Suprapubic skin (tissue), 4 donors: ENCODE results near the gene TTC22. TPM values are rescaled to one million over a fixed set of nuclear protein-coding genes. Genes with fewer than 3 reads are reported as not detected.

Source experiments
- DNase-seq, 2 donors: peaks; one replicate each; pipeline ENCODE4 v3.0.0-alpha.2; 2019; ENCODE audit warnings: low spot score in 2 of 2
- H3K27ac ChIP-seq: fragments of 200-600 bp; sonication (generic); one replicate; pipeline ENCODE4 v1.5.1; 2019
- H3K27me3 ChIP-seq: fragments of 200-600 bp; sonication (generic); one replicate; pipeline ENCODE4 v1.5.1; 2019
- H3K36me3 ChIP-seq: fragments of 200-600 bp; sonication (generic); one replicate; pipeline ENCODE4 v1.5.1; 2019
- H3K4me1 ChIP-seq: fragments of 200-600 bp; sonication (generic); one replicate; pipeline ENCODE4 v1.5.1; 2019
- H3K4me3 ChIP-seq: fragments of 200-600 bp; sonication (generic); one replicate; pipeline ENCODE4 v1.5.1; 2019; ENCODE audit warnings: mild to moderate bottlenecking
- H3K9me3 ChIP-seq: fragments of 200-600 bp; sonication (generic); one replicate; pipeline ENCODE4 v1.5.1; 2019
- EP300 ChIP-seq: sonication (generic); formaldehyde crosslinking; IDR thresholded peaks from one replicate; pipeline ENCODE4 v1.6.1; 2017; ENCODE audit warnings: antibody characterized with exemption
- POLR2A ChIP-seq, 2 donors: fragments of 450-650 bp; IDR thresholded peaks; one replicate each; pipeline ENCODE4 v1.6.1; 2017; ENCODE audit warnings: antibody characterized with exemption in 2 of 2, mild to moderate bottlenecking in 2 of 2, moderate library complexity in 2 of 2
- POLR2AphosphoS5 ChIP-seq, 3 donors: sonication (generic); formaldehyde crosslinking; IDR thresholded peaks; one replicate each; pipeline ENCODE4 v1.6.1; 2017; ENCODE audit warnings: antibody characterized with exemption in 3 of 3
- WGBS: methylation state at CpG from one replicate; pipeline ENCODE4 v1.1.5; 2018; 5-methylcytosine and 5-hydroxymethylcytosine counted together
- total RNA-seq, 4 donors: library from RNA; depleted of rRNA; stranded (reverse); fragments of >200 nt; gene quantifications; one replicate each; pipeline ENCODE4 v1.1.0, GENCODE V29; 2016
- TF ChIP-seq, protein P1 (sequence below), 2 donors: fragments of 200-600 bp in 1 of 2; fragments of 450-650 bp in 1 of 2; sonication (generic) in 1 of 2; IDR thresholded peaks; one replicate each; pipeline ENCODE4 v1.5.1; 2016 to 2019; ENCODE audit warnings: antibody characterized with exemption in 2 of 2, mild to moderate bottlenecking in 1 of 2, moderate library complexity in 1 of 2

The TTC22 gene
- total RNA-seq, 4 donors from 2014 or later = 37.4 to 64.0 (median 58.0) TPM

DNA sequence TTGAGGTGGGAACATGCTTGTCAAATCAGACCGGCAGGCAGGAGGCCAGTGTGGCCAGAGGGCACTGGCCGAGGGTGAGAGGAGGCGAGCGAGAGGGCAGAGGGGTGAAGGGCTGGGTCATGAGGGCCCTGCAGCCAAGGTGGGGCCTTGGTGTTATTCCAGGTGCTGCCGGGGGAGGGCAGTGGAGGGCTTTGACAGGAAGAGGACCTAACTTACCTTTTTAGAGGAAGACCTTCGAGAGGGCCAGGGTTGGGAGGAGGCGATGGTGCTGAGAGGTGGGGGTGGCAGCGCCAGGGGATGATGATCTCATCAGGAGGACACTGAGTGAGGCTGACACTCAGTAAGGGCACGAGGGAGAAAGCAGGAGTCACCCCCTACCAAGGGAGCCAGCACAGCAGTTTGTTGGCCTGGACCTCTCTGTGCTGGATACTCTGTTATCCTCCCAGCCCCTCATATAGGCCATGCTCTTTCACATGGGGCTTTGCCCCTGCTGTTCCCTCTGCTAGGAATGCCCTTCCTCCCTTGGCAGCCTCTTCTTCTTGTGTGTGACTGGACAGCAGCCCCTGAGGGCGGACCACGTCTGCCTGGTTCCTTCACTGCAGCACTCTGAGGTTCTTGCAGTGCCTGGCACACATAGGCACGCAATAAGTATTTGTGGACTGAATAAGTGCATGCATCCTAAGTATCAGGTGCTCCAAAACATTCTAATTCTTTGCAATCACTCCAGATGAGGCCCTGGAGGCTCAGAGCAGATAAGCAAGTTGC lies 7.5 kb upstream of the TTC22 start:
- Histone ChIP-seq H3K9me3 (no peaks in the 10 kb centered on the region), H3K36me3 (no peaks in the 10 kb centered on the region), H3K27me3 (no peaks in the 10 kb centered on the region), H3K4me3 (no peak overlapping the region), H3K4me1 (peaks cover 9% of the 10 kb centered on the region), H3K27ac (no peak overlapping the region)
- no peak for TF ChIP-seq EP300
- TF ChIP-seq POLR2AphosphoS5 (IDR thresholded peaks at IDR 0.05) = no peak
- no peak for TF ChIP-seq POLR2A (IDR thresholded peaks at IDR 0.05)
- TF ChIP-seq, protein P1, sequence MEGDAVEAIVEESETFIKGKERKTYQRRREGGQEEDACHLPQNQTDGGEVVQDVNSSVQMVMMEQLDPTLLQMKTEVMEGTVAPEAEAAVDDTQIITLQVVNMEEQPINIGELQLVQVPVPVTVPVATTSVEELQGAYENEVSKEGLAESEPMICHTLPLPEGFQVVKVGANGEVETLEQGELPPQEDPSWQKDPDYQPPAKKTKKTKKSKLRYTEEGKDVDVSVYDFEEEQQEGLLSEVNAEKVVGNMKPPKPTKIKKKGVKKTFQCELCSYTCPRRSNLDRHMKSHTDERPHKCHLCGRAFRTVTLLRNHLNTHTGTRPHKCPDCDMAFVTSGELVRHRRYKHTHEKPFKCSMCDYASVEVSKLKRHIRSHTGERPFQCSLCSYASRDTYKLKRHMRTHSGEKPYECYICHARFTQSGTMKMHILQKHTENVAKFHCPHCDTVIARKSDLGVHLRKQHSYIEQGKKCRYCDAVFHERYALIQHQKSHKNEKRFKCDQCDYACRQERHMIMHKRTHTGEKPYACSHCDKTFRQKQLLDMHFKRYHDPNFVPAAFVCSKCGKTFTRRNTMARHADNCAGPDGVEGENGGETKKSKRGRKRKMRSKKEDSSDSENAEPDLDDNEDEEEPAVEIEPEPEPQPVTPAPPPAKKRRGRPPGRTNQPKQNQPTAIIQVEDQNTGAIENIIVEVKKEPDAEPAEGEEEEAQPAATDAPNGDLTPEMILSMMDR (IDR thresholded peaks at IDR 0.05) = peak in 1 of 2 donors; percentile 24
- 87% methylated on average over 8 of the region's 12 CpGs for WGBS
- peak; percentile 50 to 71 for DNase-seq

DNA sequence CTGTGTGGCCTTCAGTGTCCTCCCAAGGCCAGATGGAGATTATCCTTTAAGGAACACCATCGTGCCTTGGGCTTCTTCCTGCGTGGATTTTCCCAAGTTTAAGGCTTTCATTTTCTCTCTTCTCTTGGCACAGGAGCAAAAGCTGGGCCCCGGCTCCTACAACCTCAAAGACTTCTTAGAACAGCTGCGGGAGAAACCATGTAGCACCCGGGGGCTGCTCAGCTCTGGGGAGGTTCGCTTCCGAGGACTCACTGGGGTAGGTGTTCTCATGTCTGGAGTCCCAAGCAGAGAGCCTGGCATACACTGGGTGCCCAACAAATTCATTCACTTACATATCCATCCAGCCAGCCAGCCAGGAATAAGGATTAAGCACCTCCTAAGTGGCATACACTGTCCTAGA lies 6.6 kb upstream of the TTC22 start:
- 83% methylated on average over 7 of the region's 7 CpGs for WGBS
- no peak overlapping the region for H3K4me3 ChIP-seq

DNA sequence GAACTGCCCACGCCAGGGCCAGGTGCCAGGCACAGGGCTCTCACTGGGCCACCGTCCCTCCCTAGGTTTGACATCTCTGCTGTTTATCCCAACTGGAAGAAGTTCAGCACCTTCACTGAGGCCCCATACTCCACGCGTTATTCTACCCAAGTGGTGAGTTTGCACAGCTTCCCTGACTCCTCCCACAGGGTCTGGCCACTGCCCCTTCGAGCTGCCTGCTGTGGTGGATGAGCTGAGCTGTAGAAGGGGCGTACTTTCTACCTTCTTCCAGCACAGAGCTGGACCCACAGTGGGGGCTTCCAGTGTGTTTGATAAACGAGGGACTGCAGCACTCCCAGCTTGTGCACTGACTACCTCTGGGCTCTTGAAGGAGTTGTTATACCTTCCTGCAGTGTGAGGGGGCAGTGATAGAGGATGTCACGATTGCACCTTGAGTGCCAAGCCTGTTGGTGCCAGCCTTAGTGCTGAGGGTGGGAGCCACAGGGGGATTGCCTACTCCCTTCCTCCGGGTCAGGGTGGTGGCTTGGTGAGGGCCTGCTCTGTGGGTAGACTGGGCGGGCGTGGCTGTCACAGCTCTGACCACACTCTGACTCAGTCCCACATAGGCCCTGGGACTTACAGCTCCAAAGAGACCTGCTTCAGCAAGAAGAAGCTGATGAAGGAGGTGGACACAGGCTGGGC lies 5.9 kb upstream of the TTC22 start:
- H3K9me3 ChIP-seq = no peaks in the 10 kb centered on the region
- H3K27ac ChIP-seq = no peak overlapping the region
- peaks cover 3% of the 10 kb centered on the region for H3K27me3 ChIP-seq
- TF ChIP-seq, protein P1 (IDR thresholded peaks at IDR 0.05) = no peak
- no peak for TF ChIP-seq POLR2A (IDR thresholded peaks at IDR 0.05)
- no peak for TF ChIP-seq POLR2AphosphoS5 (IDR thresholded peaks at IDR 0.05)
- no peak for TF ChIP-seq EP300
- DNase-seq = peak; percentile 47 to 49
- 66% methylated on average over 5 of the region's 11 CpGs for WGBS
- peaks cover 9% of the 10 kb centered on the region for H3K4me1 ChIP-seq
- no peaks in the 10 kb centered on the region for H3K36me3 ChIP-seq
- no peak overlapping the region for H3K4me3 ChIP-seq

More for the DNA sequence above, 6.6 kb upstream of the TTC22 start:
- Histone ChIP-seq H3K4me1 (peaks cover 9% of the 10 kb centered on the region), H3K27ac (no peak overlapping the region), H3K9me3 (no peaks in the 10 kb centered on the region), H3K36me3 (no peaks in the 10 kb centered on the region), H3K27me3 (no peaks in the 10 kb centered on the region)
- TF ChIP-seq POLR2A (IDR thresholded peaks at IDR 0.05) (no peak), EP300 (no peak), POLR2AphosphoS5 (IDR thresholded peaks at IDR 0.05) (no peak)
- TF ChIP-seq, protein P1 (IDR thresholded peaks at IDR 0.05) = no peak
- DNase-seq = peak; percentile 22 to 29

DNA sequence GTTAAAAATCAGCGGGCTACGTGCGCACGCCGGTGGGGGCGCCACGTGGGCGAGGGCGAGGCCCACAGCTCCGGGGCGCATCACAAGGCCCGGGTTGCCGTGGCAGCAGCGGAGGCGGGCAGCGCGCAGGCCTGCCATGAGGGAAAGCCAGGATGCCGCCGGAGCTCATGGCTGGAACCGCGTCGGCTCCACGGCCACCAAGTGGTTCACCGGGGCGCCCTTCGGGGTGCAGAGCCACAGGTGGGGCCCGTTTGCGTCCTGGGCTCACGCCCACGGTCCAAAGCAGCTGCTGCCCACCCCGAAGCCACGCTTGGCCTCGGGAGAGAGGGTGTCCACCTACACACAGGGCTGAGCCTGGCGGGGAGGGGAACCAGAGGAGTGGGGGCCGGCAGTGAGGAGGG lies 4.9 kb upstream of the TTC22 start:
- H3K36me3 ChIP-seq = no peaks in the 10 kb centered on the region
- peaks cover 12% of the 10 kb centered on the region for H3K27me3 ChIP-seq
- DNase-seq = peak; percentile 46 to 67
- no peak overlapping the region for H3K4me3 ChIP-seq
- H3K9me3 ChIP-seq = no peaks in the 10 kb centered on the region
- TF ChIP-seq, protein P1 (IDR thresholded peaks at IDR 0.05) = no peak
- no peak for TF ChIP-seq POLR2AphosphoS5 (IDR thresholded peaks at IDR 0.05)
- no peak for TF ChIP-seq EP300
- no peak for TF ChIP-seq POLR2A (IDR thresholded peaks at IDR 0.05)
- H3K27ac ChIP-seq = no peak overlapping the region
- WGBS = 73% methylated on average over 13 of the region's 35 CpGs
- H3K4me1 ChIP-seq = peaks cover 19% of the 10 kb centered on the region

DNA sequence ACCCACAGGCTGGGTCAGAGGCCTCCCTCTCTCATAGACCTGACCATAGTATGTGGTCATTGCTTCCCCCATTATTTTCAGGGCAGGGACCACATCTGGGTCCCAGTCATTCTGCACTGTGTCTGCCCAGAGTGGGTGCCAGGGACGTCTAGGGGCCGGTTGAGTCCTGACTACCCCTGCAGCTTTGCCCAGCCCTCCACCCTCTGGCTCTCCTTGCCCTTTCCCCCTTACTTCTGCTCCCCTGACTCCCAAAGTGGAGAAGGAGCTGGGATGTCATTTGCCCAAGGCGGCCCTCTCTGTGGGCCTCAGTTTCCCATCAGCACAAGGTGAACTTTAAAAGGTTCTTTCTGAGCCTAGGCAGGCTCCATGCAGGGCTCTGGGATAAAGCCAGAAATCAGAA lies 4.3 kb upstream of the TTC22 start:
- peaks cover 20% of the 10 kb centered on the region for H3K4me1 ChIP-seq
- TF ChIP-seq EP300 = no peak
- TF ChIP-seq, protein P1 (IDR thresholded peaks at IDR 0.05) = no peak
- TF ChIP-seq POLR2AphosphoS5 (IDR thresholded peaks at IDR 0.05) = no peak
- no peak for TF ChIP-seq POLR2A (IDR thresholded peaks at IDR 0.05)

More for the DNA sequence above, 4.3 kb upstream of the TTC22 start:
- Histone ChIP-seq H3K4me3 (no peak overlapping the region), H3K9me3 (no peaks in the 10 kb centered on the region), H3K36me3 (no peaks in the 10 kb centered on the region), H3K27ac (no peak overlapping the region), H3K27me3 (peaks cover 16% of the 10 kb centered on the region)
- peak; percentile 8 to 53 for DNase-seq
- 93% methylated on average over 3 of the region's 3 CpGs for WGBS
